ENCODE data around the gene CTIF.

The CTIF gene

DNA sequence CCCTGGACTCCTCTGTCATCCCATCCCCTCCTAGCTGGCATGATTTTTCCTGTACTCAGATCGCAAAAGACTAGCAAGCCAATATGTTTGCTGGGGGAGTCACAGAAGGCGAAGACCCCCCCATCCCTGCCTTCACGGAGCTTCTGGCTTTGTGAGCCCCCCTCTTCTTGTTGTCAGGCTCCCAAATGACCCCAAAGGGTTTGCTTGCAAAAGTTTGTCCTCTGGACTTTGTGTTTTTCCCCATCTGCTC is 242.0 kb downstream of the CTIF start:
- DNase-seq: no peak

DNA sequence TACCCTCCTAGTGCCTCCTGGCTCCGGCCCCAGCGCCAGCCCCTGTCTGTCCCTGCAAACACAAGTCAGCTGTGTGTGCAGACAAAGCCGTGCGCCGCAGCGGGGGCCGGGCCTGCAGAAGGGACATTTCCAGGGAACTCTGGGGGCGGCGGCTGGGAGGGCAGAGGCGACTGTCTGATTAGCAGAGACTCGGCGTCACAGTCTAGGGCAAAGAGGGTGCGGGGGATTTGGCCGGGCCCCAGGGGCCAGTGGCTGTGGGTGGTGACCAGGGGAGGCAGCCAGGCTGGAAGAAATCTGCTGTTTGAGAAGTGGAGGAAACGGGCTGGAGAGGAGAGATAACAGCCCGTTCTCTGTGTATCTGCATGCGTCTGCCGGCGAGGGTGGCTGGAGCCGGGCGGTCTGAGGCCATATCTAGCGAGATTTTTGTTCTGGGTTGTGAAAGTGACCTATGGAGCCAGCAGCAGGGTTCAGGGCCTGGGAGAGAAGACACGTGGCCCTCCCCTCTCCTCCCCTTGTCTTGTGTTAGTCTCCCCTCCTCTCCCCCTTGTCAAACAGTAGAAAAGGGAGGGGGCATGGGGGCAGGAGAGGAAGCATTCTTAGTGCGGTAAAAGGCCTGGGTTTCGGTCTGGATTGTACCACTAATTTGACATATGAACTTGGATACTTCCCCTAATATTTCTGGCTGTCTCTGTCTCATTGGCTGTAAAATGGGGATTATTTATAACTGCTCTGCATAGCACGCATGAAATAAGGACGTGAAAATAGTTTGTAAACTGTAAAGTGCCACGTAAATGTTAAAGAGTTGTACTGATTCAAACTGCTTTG is 242.5 kb downstream of the CTIF start:
- no peak for DNase-seq

DNA sequence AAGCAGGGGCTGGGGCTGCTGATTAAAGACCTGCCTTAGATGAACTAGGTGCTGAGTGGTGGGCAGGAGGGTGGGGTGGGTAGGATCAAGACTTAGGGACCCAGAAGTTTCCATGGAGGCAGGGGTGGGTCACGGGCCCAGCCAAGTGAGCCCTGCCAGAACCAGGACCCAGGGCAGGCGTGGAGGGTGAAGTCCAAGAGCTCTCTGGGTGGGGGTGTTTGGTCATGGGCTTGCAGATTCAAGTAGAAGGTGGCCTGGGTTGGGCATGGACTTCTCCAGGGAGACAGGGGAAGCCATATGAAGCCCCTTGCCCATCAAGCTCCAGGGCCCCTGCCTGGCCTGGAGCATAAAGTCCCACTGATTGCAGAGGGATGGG is 243.1 kb downstream of the CTIF start:
- no peak for DNase-seq

DNA sequence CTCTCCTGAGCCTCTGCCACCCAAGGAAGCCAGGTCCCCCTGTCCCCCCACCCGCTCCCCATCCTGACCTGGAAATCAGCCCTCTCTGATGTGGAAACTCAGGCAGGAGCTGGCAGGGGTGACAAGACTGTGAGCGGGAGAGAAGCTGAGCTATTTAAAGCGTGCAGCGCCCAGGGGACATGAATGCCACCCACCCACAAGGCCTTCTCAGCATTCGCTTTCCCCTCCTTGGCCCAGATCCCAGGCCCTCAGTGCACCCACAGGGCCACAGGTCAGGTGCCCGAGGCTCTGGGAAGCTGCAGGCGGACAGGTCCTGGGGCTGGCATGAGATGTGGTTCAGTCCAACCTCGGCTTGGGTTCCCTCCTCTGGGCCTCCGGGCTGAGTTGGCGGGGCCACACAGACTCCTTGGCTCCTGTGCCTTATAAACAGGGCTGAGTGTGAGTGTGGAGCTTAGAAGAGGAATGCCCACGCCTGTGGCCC is 243.6 kb downstream of the CTIF start:
- no peak for DNase-seq

DNA sequence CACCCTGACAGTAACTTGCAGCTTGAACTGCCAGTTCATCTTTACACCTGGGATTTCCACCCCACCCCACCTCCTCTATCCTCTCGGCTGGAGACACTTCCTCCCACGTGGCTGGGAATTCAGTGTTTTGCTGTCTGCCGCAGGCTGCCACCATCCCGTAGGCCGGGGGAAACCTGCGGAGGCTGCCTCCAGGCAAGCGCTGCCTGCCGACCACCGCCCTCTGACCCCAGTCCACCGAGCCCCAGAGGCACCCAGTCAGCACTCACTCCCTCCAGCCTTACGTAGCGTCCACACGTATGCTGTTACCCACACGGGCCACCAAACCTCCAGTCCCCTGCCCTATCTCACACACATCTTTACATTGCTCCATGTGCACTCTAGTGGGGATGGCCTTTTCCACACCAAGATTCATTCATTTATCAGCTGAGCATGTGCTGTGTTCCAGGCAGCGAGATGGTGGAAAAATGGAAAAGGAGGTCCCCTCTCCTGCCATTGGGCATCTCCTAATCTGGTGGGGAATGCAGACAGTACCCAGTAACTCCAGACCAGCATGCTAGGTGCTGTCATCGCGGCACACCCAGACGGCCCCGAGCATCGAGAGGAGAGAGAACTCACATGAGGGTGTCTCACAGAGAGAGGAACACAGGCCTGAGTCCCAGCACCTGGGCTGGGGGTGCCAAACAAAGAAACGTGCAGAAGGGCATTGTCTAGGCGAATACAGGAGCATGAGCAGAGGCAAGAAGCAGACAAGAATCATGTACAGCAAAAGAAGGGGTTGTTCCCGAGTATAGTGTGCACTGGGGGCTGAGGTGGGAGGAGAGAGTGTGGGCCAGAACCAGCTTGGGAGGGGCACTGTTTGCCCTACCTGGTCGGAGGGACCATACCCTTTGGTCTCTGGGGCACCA is 245.0 kb downstream of the CTIF start:
- DNase-seq: no peak

DNA sequence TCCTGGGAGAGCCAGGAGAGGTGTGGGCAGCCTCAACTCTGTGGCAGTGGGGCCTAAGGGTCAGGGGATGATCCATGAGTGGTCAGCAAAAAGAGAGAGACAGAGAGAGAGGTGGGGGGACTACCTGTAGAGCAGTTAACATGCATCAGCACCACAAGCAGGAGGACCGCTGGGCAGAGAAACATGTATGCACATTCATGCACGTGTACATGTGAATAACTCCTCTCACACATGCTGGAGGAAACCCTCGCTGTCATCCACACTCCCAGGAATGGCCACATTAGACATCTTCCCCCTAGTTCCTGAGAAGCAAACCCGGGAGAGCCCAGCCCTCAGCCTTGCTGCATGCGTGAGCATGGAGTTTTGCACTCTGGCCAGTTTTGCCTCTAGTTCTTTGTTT is 245.8 kb downstream of the CTIF start:
- no peak for DNase-seq

DNA sequence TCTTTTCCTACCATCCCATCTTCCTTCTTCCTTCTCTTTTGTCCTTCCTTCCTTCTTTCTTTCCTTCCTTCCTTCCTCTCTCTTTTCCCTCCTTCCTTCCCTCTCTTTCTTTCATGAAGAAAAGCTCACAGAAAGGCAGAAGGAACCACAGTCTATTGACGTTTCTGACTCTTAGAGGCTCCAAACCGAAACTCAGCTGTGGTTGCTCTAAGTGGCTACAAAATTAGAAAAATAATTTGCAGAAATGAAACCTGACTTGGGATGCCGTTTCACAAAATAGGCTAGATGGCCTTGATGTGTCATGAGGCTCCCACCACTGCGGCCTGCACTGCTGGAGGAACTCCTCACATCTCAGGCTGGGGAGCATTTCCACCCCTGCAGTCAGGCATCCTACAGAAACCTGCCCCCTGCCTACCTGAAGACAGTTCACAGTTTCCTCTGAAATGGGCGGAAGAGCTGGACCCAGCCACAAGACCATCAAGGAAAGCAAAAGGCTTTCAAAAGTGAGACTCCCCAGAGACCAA is 246.3 kb downstream of the CTIF start:
- DNase-seq: peak; percentile 30

DNA sequence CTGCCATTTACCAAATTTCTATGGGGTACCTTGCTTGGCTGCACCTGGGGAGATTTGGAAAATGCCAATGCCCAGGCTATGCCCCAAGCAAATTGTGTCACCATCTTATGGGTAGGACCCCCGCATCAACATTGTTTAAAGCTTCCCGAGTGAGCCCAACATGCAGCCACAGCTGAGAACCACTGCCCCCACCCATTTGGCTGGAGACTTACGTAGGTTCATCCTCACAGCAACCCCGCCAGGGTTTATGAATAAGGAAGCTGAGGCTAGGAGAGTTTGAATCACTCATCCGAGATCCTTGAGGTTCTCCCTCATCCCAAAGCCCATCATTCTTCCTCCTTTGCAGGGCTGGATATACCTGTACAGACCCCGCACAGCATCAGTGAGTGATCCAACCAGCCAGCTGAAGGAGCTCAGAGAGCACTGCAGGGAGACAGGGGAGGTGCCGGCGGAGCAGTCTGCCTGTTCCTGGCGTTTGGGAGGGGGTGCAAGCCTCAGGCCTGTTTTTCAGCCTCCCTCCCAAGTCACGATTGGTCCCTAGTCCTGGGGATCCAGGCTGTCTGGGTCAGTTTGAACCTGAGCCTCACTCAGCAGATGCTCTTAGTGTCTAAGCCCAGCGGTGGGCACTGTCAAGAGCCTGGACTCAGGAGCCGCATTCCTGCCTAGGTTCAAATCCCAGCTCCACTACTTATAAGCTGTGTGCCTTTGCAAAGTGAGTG is 247.1 kb downstream of the CTIF start:
- no peak for DNase-seq

DNA sequence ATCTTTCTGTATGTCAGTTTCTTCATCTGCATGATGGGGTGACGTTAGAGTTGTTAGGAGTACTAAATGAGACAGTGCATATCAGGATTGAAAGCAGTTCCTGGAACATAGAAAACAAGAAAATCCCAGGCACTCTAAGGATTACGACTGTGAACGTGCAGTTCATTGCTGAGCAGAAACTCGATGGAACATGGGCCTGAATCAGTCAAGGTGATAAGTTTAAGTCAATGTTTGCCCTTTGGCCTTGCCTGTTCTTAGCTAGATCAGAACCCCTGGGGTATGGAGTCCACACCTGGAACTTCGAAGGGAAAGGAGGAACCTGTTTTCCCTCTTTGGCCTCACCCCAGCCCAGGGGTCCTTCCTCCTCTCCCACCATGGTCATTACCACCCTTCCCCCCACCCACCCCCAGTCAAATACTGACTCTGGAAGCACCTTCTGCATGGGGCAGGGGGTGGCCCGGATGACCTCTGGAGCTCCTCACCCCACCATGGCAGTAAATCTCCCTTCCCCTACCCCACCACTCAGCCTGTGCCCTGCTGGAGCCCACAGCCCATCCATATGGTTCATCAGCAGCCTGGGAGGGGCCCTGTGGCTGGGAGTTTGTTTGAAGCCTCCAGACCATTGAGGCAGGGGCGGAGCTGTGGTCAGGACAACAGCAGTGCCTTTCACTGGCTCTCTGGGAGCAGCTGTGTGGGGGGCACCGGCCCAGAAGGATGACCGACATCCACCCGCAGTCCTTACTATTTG is 247.8 kb downstream of the CTIF start:
- no peak for DNase-seq

DNA sequence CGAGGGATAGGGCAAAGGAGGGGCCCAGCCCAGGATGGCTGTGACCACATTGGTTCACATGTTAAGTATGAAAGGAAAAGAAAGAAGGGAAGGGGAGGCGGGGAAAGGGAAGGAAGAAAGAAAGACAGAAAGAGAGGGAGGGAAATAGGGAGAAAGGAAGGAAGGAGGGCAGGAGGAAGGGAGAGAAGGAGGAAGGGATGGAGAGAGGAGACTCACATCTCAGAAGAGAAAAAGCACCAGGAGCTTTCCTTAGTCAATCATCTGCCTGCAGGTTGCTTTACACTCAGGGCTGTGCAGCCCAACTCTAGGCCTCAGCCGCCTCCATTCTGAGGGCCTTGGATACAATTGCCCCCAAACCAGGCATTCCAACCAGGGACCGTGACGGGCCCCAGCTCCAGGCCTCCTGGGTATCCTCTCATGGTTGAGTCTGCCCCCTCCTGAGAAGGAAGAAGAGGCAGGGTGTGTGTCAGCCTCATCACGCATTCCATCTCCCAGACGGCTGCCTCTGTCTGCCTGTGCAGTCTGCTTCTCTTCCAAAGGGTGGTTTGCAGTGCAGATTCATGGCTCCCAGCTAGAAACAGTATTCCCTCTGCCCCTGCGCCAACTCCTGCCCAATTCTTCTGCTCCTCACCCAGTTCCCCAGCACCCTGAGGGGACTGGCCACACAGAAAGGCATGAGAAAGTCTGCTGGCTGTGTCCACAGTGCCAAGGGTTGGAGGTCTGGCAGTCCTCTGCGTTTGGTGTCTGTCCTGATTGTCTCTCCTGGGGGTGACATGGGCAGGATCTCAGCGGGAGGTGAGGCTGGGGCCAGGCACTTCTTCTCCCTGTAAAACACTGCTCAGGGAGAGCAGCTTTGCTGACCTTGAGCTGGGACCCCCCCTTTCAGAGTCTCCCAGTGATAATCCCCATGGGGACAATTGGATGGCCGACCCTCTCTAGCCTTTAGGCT is 248.6 kb downstream of the CTIF start:
- no peak for DNase-seq

DNA sequence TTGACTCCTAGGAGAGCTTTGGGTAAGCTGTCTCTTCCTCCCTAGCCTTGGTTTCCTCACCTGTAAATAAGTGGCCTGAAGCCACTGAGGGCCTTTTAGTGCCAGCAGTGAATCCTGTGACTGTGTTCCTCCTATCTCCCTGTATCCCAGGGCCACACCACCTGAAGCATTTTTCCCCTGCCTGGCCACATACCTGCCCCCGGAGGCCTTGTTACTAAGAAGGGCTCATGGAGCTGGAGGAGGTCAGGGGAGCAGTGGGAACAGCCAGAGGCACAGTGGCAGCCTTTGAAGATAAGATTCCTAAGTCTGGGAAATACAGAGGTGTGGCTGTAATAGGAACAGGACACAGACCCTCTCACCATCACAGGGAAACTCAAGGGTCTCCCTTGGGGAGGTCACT is 249.5 kb downstream of the CTIF start:
- DNase-seq: no peak

DNA sequence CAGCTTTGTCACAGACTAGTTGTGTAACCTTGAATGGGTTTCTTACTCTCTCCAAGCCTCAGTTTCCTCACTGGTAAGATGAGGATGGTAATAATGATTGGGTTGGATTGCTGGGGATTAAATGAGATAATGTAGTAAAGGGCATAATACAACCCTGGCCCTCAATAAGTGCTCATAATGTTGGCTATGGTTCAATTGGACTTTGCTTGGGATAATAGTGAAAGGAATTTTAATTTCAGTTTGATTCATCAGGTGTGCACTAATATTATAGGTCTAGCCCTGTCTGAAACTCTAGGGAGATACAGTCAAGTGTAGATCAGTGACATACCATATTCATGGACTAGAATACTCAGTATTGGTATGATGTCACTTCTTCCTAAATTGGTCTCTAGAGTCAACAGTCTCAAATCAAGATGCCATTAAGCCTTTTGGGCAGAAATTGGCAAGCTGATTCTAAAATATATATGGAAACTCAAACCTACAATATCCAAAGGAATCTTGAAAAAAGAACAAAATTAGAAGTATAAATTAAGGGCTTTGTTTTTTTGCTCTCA is 250.5 kb downstream of the CTIF start:
- no peak for DNase-seq

DNA sequence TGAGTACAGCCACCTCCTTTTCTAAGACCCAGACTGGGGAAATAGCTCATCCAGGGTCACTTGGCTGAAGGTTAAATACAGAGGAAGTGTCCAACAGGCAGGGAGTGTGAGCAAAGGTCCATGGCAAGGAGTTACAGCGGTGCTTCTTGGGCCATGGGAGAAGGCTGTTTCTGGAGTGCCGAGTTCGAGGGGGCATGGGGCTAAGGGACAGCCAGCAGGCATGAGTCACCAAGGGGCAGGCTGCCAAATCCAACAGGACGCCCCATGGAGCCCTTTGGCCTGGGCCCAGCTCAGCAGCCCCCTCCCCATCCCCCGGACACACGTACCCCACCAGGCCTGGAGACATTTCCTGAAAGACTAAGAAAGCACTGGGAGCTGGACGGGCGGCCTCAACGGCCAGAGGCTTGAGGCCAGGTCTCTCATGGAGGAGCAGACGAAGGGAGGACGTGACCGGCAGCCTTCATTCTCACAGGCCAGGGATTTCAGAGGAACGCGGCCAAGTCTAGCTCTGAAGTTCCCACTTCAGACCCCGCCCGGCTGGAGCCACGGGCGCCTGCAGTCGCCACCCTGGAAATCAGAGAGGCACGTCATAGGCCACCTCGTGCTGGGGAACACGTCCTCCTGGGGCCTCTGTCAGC is 251.5 kb downstream of the CTIF start:
- no peak for DNase-seq

DNA sequence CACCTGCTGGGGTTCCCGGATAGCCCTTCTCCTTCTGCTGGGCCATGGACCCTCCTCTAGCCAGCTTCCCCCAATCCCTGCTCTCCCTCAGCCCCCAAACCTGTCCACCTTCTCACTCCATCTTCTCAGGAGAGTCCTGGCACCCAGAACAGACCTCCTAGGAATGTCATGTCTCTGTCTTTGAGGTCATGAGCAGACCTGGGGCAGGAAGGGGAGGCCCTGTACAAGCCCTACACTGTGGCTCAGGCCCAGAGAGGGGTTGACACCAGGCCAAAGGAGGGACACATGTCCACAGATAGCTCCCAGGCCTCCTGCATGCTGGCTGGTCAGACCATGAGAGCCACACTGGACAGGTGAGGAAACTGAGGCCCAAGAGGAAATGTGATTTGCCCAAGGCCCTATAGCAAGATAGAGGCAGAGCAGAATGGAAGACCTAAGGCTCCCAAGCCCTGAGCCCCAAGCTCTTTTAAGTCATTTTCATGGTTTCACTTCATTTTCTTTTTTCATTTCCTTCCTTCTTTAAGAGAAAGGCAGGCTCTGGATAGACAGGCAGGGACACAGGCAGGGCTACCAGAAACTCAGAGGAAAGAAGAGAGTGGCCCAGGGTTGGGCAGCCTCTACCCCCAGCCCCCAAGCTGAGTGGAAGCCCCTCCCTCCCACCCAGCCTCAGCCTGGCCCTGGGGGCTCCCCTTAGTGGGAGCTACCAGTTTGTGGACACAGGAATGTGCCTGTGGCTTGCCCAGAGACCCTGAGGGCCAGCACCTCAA is 252.2 kb downstream of the CTIF start:
- DNase-seq: no peak

DNA sequence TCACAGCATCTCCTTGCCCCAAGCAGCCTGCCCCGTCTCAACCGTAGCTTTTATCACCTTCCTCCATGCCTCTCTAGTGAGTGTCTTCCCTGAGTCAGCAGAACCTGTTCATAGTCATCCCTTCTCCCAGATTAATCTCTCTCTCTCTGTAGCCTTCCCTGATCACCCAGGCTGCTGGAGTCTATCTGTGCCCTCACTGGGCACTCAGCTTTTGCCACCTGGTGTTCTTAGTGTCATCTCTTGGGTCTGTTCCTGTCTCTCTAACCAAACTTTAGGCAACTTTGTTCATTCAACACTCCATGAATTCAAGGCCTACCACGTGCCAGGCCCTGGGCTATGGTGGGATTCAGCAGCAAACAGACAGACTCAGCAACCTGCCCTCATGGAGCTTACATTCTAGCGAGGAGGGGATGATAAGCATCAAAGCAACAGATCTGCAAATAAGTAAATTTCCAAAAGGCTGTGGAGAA is 252.8 kb downstream of the CTIF start:
- no peak for DNase-seq

DNA sequence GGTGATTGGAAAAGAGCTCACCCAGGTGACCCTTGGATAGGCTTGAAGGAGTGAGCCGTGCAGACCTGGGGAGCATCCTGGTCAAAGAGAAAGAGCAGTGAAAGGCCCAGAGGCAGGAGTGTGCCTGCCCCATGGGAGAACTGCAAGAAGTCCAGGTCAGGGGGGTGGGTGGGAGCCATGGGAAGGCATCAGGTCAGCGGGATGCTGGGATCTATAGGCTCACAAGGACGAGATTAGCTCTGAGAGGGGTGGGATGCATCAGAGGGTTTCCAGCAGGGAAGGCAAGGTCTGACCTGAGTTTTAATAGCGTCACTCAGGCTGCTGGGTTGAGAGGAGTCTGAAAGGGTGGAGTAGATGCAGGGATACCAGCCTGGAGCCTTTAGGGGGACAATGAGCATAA is 253.3 kb downstream of the CTIF start:
- DNase-seq: no peak

DNA sequence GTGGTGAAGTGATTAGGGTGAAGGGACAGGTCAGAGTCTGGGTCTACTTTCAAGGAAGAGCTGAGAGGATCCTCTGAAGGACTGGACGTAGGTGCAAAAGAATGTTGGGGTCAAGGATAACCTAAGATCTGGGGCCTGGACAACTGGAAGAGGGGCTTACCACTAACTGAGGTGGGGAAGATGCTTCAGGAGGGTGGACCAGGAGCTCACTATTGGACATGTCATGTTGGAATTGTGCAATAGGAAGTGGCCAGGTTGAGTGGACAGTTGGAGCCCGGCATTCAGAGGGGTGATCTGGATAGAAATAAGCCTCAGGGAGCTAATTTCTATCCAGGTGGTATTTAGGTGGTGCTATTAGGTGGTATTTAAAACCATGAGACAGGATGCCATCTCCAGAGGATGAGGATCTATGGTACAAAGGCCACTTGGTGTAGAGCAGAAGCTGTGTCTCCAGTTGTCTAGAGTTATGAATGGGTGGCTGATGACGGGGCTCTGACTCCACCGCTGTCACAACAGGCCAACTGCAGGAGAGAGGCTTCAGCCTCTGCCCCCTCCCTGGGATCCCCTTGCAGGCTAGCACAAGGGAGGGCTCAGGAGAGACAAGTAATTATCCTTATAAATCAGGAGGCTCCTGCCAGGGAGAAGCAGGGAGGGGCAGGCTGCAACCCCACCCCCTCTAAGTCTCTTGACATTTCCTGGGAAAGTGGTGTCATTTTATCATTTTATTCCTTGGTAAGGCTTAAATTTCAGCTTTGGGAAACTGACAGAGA is 254.0 kb downstream of the CTIF start:
- no peak for DNase-seq

DNA sequence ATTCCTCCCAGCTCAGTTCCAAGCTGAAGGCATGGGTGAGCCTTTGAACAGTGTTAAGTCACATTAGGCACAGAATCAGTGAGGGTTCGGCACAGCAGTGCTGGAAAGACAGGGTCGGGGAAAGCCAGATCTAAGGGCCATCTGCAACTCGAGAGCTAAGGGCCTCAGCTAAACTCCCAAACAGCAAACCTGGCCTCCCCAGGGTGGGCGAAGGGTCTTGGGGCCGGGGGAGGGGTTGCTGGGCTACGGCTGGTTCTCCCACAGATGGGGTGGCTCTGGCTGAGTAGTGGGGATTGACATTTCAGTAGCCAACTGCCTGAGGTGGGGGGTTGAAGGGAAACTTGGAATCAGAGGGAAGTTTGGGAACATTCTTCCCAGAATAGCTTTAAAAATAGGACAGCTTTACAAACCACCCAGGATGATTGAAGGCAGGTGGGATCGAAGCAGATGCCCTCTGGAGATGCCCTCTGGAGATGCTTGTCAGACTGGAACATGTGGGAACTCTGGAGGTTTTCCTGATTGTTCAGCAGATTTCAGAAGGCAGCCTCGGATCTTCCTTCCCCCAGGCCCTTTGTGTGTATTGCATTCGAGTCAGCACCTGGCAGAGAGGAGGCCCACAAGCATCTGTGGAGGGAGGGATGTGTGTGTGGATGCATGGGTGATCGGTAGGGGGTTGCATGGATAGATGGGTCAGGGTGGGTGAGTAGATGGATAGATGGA is 255.6 kb downstream of the CTIF start:
- DNase-seq: no peak
